UCSD-AML1 (cell line): ENCODE measurements around the gene NPAT.
"Not testable (repeated sequence)": the region's sequence is repeated elsewhere in the genome, so short reads cannot be mapped to it uniquely, and the experiment has no call there.

ENCODE experiments used
- DNase-seq: peaks from one replicate; lab custom pipeline; 2025; ENCODE audit not compliant: unreplicated experiment; lab: John Stamatoyannopoulos, UW

Gene NPAT

GRCh38 chr11:108160970-108161566 is 61.4 kb downstream of the NPAT start:
- DNase-seq, result no peak

- DNase-seq, result no peak
These were observed 67.8 kb downstream of the NPAT start for GRCh38 chr11:108154591-108154990.

DNA sequence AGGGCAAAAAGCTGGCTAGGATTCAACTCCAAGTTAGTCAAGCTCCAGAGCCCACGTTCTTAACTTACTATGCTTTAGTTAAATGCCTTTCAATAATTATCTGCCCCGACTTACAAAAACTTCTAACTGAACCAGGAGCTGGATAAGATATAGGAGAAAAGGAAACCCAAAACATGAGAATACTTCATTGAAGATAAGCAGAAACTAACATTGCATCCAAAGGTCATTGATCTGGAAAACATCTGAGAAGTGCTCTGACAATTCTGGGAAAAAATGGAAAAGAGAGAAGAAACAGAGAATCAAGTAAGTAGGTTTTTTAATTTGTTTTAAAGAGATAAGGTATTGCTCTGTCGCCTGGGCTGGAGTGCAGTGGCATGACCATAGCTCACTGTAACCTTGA is 73.9 kb downstream of the NPAT start:
- DNase-seq, result no peak

DNA sequence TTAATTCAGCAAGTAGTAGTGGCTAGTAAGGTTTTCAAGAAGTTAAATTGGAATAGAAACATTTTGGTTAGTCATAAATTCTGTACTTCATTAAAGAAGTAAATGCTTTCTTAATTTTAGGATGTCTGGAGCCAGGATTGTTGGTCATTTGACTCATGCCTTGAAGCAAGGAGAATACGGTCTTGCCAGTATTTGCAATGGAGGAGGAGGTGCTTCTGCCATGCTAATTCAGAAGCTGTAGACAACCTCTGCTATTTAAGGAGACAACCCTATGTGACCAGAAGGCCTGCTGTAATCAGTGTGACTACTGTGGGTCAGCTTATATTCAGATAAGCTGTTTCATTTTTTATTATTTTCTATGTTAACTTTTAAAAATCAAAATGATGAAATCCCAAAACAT is 75.3 kb downstream of the NPAT start:
- DNase-seq, result no peak

- DNase-seq, result no peak
These were observed 77.8 kb downstream of the NPAT start for GRCh38 chr11:108144615-108145014.

DNA sequence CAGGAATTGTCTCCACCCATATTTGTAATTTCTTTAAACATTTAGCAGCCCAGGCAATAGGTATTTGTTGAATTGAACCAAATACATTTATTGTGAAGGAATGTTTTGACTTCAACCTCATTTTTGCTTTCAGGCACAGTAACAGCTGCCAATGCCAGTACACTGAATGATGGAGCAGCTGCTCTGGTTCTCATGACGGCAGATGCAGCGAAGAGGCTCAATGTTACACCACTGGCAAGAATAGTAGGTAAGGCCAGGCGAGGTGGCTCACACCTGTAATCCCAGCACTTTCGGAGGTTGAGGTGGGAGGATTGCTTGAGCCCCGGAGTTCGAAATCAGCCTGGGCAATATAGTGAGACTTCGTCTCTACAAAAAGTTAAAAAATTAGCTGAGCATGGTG is 80.1 kb downstream of the NPAT start:
- no peak for DNase-seq

GRCh38 chr11:108137212-108137611 is 85.2 kb downstream of the NPAT start:
- DNase-seq, result no peak

GRCh38 chr11:108135845-108136544 is 86.4 kb downstream of the NPAT start:
- DNase-seq, result no peak

DNA sequence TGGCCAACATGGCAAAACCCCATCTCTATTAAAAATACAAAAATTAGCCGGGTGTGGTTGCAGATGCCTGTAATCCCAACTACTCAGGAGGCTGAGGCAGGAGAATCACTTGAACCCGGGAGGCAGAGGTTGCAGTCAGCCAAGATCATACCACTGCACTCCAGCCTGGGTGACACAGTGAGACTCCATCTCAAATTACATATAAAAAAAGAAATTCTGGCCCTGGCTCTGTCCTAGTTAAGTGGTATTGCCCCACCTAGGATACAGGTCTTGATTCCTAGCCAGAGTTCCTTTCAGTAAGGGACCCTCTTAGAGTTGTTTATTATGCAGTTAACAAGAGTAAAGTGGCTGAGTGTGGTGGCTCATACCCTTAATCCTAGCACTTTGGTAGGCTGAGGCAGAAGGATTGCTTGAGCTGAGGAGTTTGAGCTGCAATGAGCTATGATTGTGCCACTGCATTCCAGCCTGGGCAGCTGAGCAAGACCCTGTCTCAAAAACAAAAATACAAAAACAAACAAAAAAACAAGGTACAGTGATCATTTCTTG is 89.4 kb downstream of the NPAT start:
- DNase-seq, result not testable (repeated sequence)

GRCh38 chr11:108131993-108132392 is 90.4 kb downstream of the NPAT start:
- no peak for DNase-seq

DNA sequence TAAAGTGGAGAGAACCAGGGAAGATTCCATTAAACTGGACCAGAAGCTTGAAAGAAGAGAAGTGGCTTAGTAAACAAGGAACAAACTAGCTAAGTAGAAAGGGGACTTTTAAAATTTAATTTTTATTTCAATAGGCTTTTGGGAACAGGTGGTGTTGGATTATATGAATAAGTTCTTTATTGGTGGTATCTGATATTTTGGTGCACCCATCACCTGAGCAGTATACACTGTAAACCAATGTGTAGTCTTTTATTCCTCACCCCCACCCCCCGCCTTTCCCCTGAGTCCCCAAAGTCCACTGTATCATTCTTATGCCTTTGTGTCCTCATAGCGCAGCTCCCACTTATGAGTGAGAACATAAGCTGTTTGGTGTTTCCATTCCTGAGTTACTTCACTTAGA is 93.7 kb downstream of the NPAT start:
- no peak for DNase-seq

- DNase-seq, result no peak
These were observed 97.3 kb downstream of the NPAT start for GRCh38 chr11:108125096-108125495.

- no peak for DNase-seq
These were observed 100.2 kb downstream of the NPAT start for GRCh38 chr11:108122166-108122628.

GRCh38 chr11:108121274-108122155 is 100.9 kb downstream of the NPAT start, which contains the start of gene ACAT1:
Gene ACAT1, plus strand, starts transcription at chr11:108121567. Its CDS starts 40 bp downstream, at chr11:108121607.
- peak; percentile 94 for DNase-seq

- DNase-seq, result not testable (repeated sequence)
These were observed 101.5 kb downstream of the NPAT start for GRCh38 chr11:108120936-108121273.

GRCh38 chr11:108117746-108118371 is 104.6 kb downstream of the NPAT start:
- no peak for DNase-seq

GRCh38 chr11:108115500-108116140 is 106.8 kb downstream of the NPAT start:
- DNase-seq, result no peak

GRCh38 chr11:108112057-108112456 is 110.4 kb downstream of the NPAT start:
- no peak for DNase-seq

DNA sequence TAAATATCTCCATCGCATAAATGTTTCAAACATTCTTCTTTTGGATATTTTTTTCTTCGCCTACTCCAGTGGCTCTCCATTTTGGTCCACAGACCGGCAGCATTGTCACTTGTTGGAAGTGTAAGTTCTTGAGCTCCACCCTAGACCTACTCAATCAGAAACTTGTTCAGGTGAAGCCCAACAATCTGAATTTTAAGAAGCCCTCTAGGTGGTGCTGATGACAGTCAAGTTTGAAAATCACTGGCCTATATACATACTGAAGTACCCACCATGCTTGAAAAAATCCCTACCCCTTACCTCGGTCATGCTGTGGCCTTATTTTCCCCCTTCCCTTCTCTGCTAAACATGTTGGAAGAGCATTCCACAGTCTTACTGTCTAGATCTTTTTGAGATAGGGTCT is 111.3 kb downstream of the NPAT start:
- no peak for DNase-seq
